Measurements from ENCODE around the gene BAIAP3. TPM values are rescaled to one million over a fixed set of nuclear protein-coding genes. Genes with fewer than 3 reads are reported as not detected.

BAIAP3 gene
- polyA plus RNA-seq, 1 experiment, result 0.33 TPM

DNA sequence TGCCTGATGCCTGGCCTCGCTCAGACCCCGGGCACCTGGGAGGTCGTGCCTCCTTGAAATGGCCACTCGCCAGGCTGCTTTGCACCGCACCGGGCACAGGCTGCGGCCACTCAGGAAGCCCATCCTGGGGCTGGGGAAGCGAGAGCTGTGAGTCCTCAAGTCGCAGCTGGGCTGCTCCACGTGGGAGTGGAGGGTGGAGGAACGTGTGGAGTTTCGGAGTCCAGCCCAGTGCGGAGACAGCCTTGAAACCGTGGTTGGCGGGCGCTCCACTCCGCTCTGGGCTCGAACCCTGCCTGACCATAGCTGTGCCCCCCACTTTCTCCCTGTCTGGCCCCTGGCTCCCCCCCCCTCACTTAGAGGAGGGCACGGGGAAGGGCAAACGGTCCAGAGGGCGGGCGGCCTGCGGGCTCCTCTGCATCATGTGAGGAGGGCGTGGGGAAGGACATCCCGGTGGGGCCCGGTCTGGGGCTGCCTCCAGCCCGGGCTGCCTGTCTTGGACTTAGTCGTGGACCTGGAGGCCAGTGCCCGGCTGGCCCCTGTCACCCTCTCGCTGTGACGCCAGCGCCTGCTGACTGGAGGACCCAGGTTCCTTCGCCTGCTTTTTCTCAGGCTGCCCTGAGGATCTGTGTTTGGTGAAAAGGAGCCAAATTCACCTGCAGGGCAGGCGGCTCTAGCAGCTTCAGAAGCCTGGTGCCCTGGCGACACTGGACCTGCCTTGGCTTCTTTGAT is 21.5 kb upstream of the BAIAP3 start:
- CTCF ChIA-PET, result interaction anchor here (1.0 to 1.5 kb wide), 3 partner anchors 19 to 394 kb away, joined by 3 read pairs; partner anchors contain the start of gene MAPK8IP3

DNA sequence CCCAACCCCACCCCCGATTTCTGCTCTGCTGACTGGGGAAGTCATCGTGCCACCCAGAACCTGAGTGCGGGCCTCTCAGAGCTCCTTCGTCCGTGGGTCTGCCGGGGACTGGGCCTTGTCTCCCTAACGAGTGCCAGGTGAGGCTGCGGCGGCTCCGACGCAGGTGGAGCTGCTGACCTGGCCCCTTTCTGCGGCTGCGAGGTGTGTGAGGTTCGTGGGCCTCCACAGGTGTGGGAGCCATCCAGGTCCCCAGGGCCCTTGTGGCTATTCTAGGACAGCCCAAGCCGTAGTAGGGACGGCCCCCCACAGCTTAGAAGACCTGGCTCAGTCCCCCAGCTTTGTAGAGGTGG is 21.0 kb upstream of the BAIAP3 start:
- CTCF ChIA-PET, result interaction anchor here (1.0 to 1.5 kb wide), 3 partner anchors 19 to 394 kb away, joined by 3 read pairs; partner anchors contain the start of gene MAPK8IP3
- peak overlapping the region; percentile 60 for H3K4me3 ChIP-seq (ENCODE audit: low read depth, low read length)
- no peak for DNase-seq (ENCODE audit: low read depth)
- TF ChIP-seq CTCF (IDR thresholded peaks at IDR 0.05; ENCODE audit: insufficient read depth, low read depth, low read length), result no peak
- H3K27me3 ChIP-seq (ENCODE audit: control insufficient read depth, insufficient read depth, low read length), result no peaks in the 10 kb centered on the region
- H3K36me3 ChIP-seq (ENCODE audit: control insufficient read depth, insufficient read depth, low read length), result peaks cover 27% of the 10 kb centered on the region
- POLR2A ChIA-PET, result no interaction called here

More for the DNA sequence above, 21.5 kb upstream of the BAIAP3 start:
- TF ChIP-seq CTCF (IDR thresholded peaks at IDR 0.05; ENCODE audit: insufficient read depth, low read depth, low read length), result no peak
- Histone ChIP-seq H3K27me3 (ENCODE audit: control insufficient read depth, insufficient read depth, low read length) (no peaks in the 10 kb centered on the region), H3K4me3 (ENCODE audit: low read depth, low read length) (peak overlapping the region; percentile 60), H3K36me3 (ENCODE audit: control insufficient read depth, insufficient read depth, low read length) (peaks cover 26% of the 10 kb centered on the region)
- POLR2A ChIA-PET, result no interaction called here
- DNase-seq (ENCODE audit: low read depth), result no peak

GRCh38 chr16:1312903-1313302 is 20.5 kb upstream of the BAIAP3 start:
- POLR2A ChIA-PET, result no interaction called here

GRCh38 chr16:1313721-1314369 is 19.6 kb upstream of the BAIAP3 start:
- ChIA-PET CTCF (interaction anchor here (1.1 kb wide), 1 partner anchor 13 kb away, joined by 3 read pairs; no protein-coding TSS in a partner anchor), POLR2A (interaction anchor here (0.6 kb wide), 1 partner anchor 1161 kb away, joined by 16 read pairs; the partner anchor contains the start of gene TBC1D24)
- no peaks in the 10 kb centered on the region for H3K27me3 ChIP-seq (ENCODE audit: control insufficient read depth, insufficient read depth, low read length)
- peaks cover 37% of the 10 kb centered on the region for H3K36me3 ChIP-seq (ENCODE audit: control insufficient read depth, insufficient read depth, low read length)
- TF ChIP-seq CTCF (IDR thresholded peaks at IDR 0.05; ENCODE audit: insufficient read depth, low read depth, low read length), result no peak
- DNase-seq (ENCODE audit: low read depth), result no peak
- H3K4me3 ChIP-seq (ENCODE audit: low read depth, low read length), result no peak overlapping the region

More at GRCh38 chr16:1312903-1313302, 20.5 kb upstream of the BAIAP3 start:
- TF ChIP-seq CTCF (IDR thresholded peaks at IDR 0.05; ENCODE audit: insufficient read depth, low read depth, low read length), result no peak
- H3K36me3 ChIP-seq (ENCODE audit: control insufficient read depth, insufficient read depth, low read length), result peaks cover 32% of the 10 kb centered on the region
- no peaks in the 10 kb centered on the region for H3K27me3 ChIP-seq (ENCODE audit: control insufficient read depth, insufficient read depth, low read length)
- CTCF ChIA-PET, result interaction anchor here (1.0 to 1.5 kb wide), 2 partner anchors 18 to 20 kb away, joined by 3 read pairs; no protein-coding TSS in a partner anchor
- no peak for DNase-seq (ENCODE audit: low read depth)
- no peak overlapping the region for H3K4me3 ChIP-seq (ENCODE audit: low read depth, low read length)

DNA sequence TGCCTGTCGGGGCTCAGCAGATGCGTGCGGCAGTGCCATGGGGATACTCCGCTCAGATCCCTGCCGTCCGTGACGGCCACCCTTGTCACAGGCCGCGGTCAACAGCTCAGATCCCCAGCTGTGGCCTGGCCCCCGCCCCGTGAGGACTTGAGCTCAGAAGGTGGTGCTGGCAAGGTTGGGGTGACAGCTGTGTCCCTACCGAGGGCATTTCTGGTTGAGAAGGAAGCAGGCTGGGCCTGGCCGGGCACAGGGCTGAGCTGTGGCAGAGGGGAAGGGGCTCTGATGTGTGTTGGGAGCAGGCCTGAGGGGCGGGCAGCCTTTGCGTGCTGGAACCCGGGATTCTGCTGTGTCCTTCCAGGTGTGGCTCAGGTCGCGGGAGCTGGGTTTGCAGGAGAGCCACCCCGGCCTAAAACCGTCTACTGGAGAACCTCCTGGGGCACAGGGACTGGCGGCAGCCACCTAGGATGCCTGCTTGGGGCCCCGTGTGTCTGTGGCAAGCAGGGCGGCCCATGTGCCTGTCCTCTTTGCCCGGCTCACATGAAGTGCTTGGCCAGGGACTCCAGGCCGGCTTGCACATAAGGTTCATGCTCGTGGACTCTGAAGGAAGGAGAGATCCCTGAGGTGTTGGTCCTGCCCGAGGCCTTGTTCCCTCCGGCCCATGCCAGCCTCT is 18.9 kb upstream of the BAIAP3 start:
- no peak for TF ChIP-seq CTCF (IDR thresholded peaks at IDR 0.05; ENCODE audit: insufficient read depth, low read depth, low read length)
- H3K27me3 ChIP-seq (ENCODE audit: control insufficient read depth, insufficient read depth, low read length), result no peaks in the 10 kb centered on the region
- H3K36me3 ChIP-seq (ENCODE audit: control insufficient read depth, insufficient read depth, low read length), result peaks cover 43% of the 10 kb centered on the region
- no peak overlapping the region for H3K4me3 ChIP-seq (ENCODE audit: low read depth, low read length)
- ChIA-PET CTCF (interaction anchor here (1.1 kb wide), 1 partner anchor 14 kb away, joined by 3 read pairs; no protein-coding TSS in a partner anchor), POLR2A (interaction anchor here (0.6 kb wide), 1 partner anchor 1160 kb away, joined by 16 read pairs; the partner anchor contains the start of gene TBC1D24)
- no peak for DNase-seq (ENCODE audit: low read depth)
